Measurements from ENCODE around the gene ITPR1.

ITPR1 gene

GRCh38 chr3:4511491-4512262 is 18.5 kb downstream of the ITPR1 start:
- TF ChIP-seq CTCF (IDR thresholded peaks at IDR 0.05; ENCODE audit: low read depth, low read length) (no peak), POLR2A (IDR thresholded peaks at IDR 0.05; ENCODE audit: extremely low read depth, insufficient read length) (no peak)
- DNase-seq (ENCODE audit: low read depth), result no peak
- H3K4me3 ChIP-seq (ENCODE audit: low read depth, low read length), result no peak overlapping the region

DNA sequence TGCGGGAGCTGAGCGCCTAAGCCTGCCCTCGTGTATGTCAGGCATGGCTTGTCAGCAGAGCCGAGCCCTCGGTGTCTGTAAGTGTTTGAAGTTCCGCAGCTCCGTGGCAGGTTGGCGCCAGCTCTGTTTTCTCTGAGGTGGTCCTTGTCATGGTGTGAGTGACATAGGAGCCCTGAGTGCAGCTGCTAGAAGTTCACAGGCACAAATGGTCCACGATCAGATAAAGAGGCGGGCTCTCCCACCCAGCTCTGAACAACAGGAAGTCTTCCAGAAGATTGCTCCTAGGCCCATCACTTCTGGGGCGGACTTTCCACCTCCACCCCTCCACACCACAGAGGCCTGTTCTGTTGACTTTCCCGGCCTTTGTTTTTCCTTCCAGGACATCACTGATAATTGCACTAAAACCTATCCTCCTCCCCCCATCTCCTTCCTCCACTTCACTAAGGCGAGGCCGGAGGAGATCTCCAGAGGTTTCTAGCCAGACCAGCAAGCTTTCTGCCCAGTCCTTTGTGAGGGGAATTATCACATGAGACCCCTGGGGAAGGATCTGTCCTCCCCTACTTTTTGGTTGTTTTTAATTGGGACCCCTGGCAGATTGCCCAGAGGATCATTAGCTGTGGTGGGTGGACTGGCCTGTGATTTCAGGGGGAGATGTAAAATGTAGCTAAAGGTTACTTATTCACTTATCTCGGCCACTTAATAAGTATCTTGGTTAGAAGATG is 19.9 kb downstream of the ITPR1 start:
- TF ChIP-seq CTCF (IDR thresholded peaks at IDR 0.05; ENCODE audit: low read depth, low read length), result no peak
- no peak for TF ChIP-seq MAX (IDR thresholded peaks at IDR 0.05; ENCODE audit: low read depth, low read length)
- TF ChIP-seq MYC (IDR thresholded peaks at IDR 0.05; ENCODE audit: low read depth, low read length), result no peak
- no peak for TF ChIP-seq POLR2A (IDR thresholded peaks at IDR 0.05; ENCODE audit: extremely low read depth, insufficient read length)
- H3K4me3 ChIP-seq (ENCODE audit: low read depth, low read length), result no peak overlapping the region
- no peak for DNase-seq (ENCODE audit: low read depth)

DNA sequence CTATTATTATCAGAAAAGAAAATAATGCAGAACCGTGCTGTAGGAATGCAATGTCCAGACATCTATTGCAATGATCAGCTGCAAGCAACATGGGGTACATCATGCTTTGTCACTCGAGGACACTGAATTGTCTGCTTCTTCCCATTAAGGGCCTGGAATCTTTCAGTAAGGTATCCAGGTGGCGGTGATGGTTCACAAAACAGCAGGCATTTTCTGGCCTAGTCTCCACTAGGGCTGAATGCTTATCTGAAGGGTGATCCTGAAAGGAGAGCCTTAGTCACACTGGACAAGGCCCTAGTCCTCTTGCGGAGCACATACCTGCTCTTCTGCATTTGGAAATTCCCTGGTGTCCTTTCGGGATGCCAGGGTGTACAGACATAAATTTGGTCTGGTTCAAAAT is 21.2 kb downstream of the ITPR1 start:
- no peak overlapping the region for H3K4me3 ChIP-seq (ENCODE audit: low read depth, low read length)
- no peak for TF ChIP-seq CTCF (IDR thresholded peaks at IDR 0.05; ENCODE audit: low read depth, low read length)
- TF ChIP-seq MYC (IDR thresholded peaks at IDR 0.05; ENCODE audit: low read depth, low read length), result no peak
- TF ChIP-seq POLR2A (IDR thresholded peaks at IDR 0.05; ENCODE audit: extremely low read depth, insufficient read length), result no peak
- no peak for TF ChIP-seq MAX (IDR thresholded peaks at IDR 0.05; ENCODE audit: low read depth, low read length)
- DNase-seq (ENCODE audit: low read depth), result no peak

GRCh38 chr3:4514916-4515315 is 21.8 kb downstream of the ITPR1 start:
- no peak for DNase-seq (ENCODE audit: low read depth)
- TF ChIP-seq CTCF (IDR thresholded peaks at IDR 0.05; ENCODE audit: low read depth, low read length) (no peak), MAX (IDR thresholded peaks at IDR 0.05; ENCODE audit: low read depth, low read length) (no peak), POLR2A (IDR thresholded peaks at IDR 0.05; ENCODE audit: extremely low read depth, insufficient read length) (no peak), MYC (IDR thresholded peaks at IDR 0.05; ENCODE audit: low read depth, low read length) (no peak)
- H3K4me3 ChIP-seq (ENCODE audit: low read depth, low read length), result no peak overlapping the region

DNA sequence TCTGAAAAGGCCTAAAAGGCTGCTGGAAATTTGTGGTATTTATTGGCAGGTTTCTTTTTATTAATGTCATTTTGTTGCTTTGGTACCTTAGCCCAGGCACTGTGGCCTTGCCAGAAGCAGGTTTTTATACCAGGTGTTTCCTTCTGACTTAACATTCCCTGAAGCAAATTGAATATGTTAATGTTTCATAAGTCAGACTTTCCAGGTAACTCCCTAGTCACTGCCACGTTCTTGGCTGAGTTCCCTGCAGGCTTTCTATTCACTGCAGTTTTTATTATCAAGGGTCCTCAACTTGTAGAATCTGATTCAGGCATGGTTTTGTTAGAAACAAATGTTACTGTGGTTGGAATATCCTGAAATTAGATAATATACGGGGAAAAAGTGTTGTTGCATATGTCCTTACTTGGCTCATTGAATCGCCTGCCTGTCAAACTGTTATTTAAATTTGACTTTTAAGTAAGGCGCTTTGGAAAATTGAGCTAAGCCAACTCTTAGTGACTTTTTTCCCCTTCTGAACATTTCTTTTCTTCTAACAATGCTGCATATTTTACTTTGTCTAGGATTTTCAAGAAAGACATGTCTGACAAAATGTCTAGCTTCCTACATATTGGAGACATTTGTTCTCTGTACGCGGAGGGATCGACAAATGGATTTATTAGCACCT is 22.9 kb downstream of the ITPR1 start:
- TF ChIP-seq MAX (IDR thresholded peaks at IDR 0.05; ENCODE audit: low read depth, low read length), result no peak
- TF ChIP-seq POLR2A (IDR thresholded peaks at IDR 0.05; ENCODE audit: extremely low read depth, insufficient read length), result no peak
- TF ChIP-seq MYC (IDR thresholded peaks at IDR 0.05; ENCODE audit: low read depth, low read length), result no peak
- TF ChIP-seq CTCF (IDR thresholded peaks at IDR 0.05; ENCODE audit: low read depth, low read length), result no peak
- no peak for DNase-seq (ENCODE audit: low read depth)
- H3K4me3 ChIP-seq (ENCODE audit: low read depth, low read length), result no peak overlapping the region

Measured in NB4 (cell line).